ENCODE results near the gene RPS13. TPM values are rescaled to one million over a fixed set of nuclear protein-coding genes. Genes with fewer than 3 reads are reported as not detected.

Gene RPS13
- total RNA-seq, 1 experiment from 2014 or later, result 2,739 TPM

Small RNAs within 50 kb of the gene (small RNA-seq; reads per million reads assigned to genes)
- not detected for gene RNU6-593P
- 47.5 reads per million, percentile 99 among the genes with 10 or more reads in this experiment for gene SNORD14A
- not detected for gene SNORD14B

Other genes starting within 250 kb of the RPS13 start
- gene PLEKHA7, start 63.3 kb downstream of the RPS13 start, total RNA-seq (2014; rRNA removed; shearing (Covaris generic); ENCODE audit: low replicate concordance), result 4.4 and 8.8 TPM in 2 replicates
- gene PIK3C2A, start 130.3 kb upstream of the RPS13 start, total RNA-seq (2014; rRNA removed; shearing (Covaris generic); ENCODE audit: low replicate concordance), result 32.8 and 44.2 TPM in 2 replicates
- 64.3 and 87.9 TPM in 2 replicates for gene NUCB2, start 199.1 kb upstream of the RPS13 start, total RNA-seq (2014; rRNA removed; shearing (Covaris generic); ENCODE audit: low replicate concordance)